Suprapubic skin (tissue), 4 donors: Measurements from ENCODE around the gene FBLN1. TPM values are rescaled to one million over a fixed set of nuclear protein-coding genes. Genes with fewer than 3 reads are reported as not detected.
A peak's percentile ranks its signal among the peaks of the same experiment; 100 is the strongest.

Experiments
- DNase-seq, 2 donors: peaks; one replicate each; pipeline ENCODE4 v3.0.0-alpha.2; 2019; ENCODE audit warnings: low spot score in 2 of 2
- H3K27ac ChIP-seq: fragments of 200-600 bp; sonication (generic); one replicate; pipeline ENCODE4 v1.5.1; 2019
- H3K27me3 ChIP-seq: fragments of 200-600 bp; sonication (generic); one replicate; pipeline ENCODE4 v1.5.1; 2019
- H3K36me3 ChIP-seq: fragments of 200-600 bp; sonication (generic); one replicate; pipeline ENCODE4 v1.5.1; 2019
- H3K4me1 ChIP-seq: fragments of 200-600 bp; sonication (generic); one replicate; pipeline ENCODE4 v1.5.1; 2019
- H3K4me3 ChIP-seq: fragments of 200-600 bp; sonication (generic); one replicate; pipeline ENCODE4 v1.5.1; 2019; ENCODE audit warnings: mild to moderate bottlenecking
- H3K9me3 ChIP-seq: fragments of 200-600 bp; sonication (generic); one replicate; pipeline ENCODE4 v1.5.1; 2019
- CTCF ChIP-seq, 2 donors: fragments of 200-600 bp in 1 of 2; fragments of 450-650 bp in 1 of 2; sonication (generic) in 1 of 2; IDR thresholded peaks; one replicate each; pipeline ENCODE4 v1.5.1; 2016 to 2019; ENCODE audit warnings: antibody characterized with exemption in 2 of 2, mild to moderate bottlenecking in 1 of 2, moderate library complexity in 1 of 2
- EP300 ChIP-seq: sonication (generic); formaldehyde crosslinking; IDR thresholded peaks from one replicate; pipeline ENCODE4 v1.6.1; 2017; ENCODE audit warnings: antibody characterized with exemption
- POLR2A ChIP-seq, 2 donors: fragments of 450-650 bp; IDR thresholded peaks; one replicate each; pipeline ENCODE4 v1.6.1; 2017; ENCODE audit warnings: antibody characterized with exemption in 2 of 2, mild to moderate bottlenecking in 2 of 2, moderate library complexity in 2 of 2
- POLR2AphosphoS5 ChIP-seq, 3 donors: sonication (generic); formaldehyde crosslinking; IDR thresholded peaks; one replicate each; pipeline ENCODE4 v1.6.1; 2017; ENCODE audit warnings: antibody characterized with exemption in 3 of 3
- WGBS: methylation state at CpG from one replicate; pipeline ENCODE4 v1.1.5; 2018; 5-methylcytosine and 5-hydroxymethylcytosine counted together
- total RNA-seq, 4 donors: library from RNA; depleted of rRNA; stranded (reverse); fragments of >200 nt; gene quantifications; one replicate each; pipeline ENCODE4 v1.1.0, GENCODE V29; 2016

FBLN1 gene
- total RNA-seq: 100 to 1,000 TPM; 111 to 174 (median 139) TPM

GRCh38 chr22:45502215-45503049 lies at the start of gene FBLN1:
TSS of gene FBLN1 (plus strand) at chr22:45502883. CDS start at chr22:45502986, 103 bp downstream.
- Histone ChIP-seq H3K27me3 (peaks cover 24% of the 10 kb centered on the region), H3K4me1 (peaks cover 42% of the 10 kb centered on the region), H3K4me3 (peak within 1 kb of the TSS; percentile 64), H3K27ac (peak within 1 kb of the TSS; percentile 81), H3K36me3 (no peaks in the 10 kb centered on the region), H3K9me3 (no peaks in the 10 kb centered on the region)
- 12% methylated on average over 14 of the region's 89 CpGs for WGBS
- DNase-seq: no peak
- TF ChIP-seq POLR2AphosphoS5 (IDR thresholded peaks at IDR 0.05): no peak
- no peak for TF ChIP-seq CTCF (IDR thresholded peaks at IDR 0.05)
- no peak for TF ChIP-seq EP300
- no peak for TF ChIP-seq POLR2A (IDR thresholded peaks at IDR 0.05)

GRCh38 chr22:45453764-45454163 lies 48.9 kb upstream of the FBLN1 start:
- Histone ChIP-seq H3K9me3 (no peaks in the 10 kb centered on the region), H3K27ac (peak overlapping the region; percentile 87), H3K4me3 (no peak overlapping the region), H3K27me3 (no peaks in the 10 kb centered on the region), H3K36me3 (no peaks in the 10 kb centered on the region), H3K4me1 (peaks cover 31% of the 10 kb centered on the region)
- TF ChIP-seq POLR2AphosphoS5 (IDR thresholded peaks at IDR 0.05) (peak in 2 of 3 donors; percentile 13 to 40), CTCF (IDR thresholded peaks at IDR 0.05) (no peak), EP300 (no peak), POLR2A (IDR thresholded peaks at IDR 0.05) (no peak)
- DNase-seq: no peak
- 63% methylated on average over 6 of the region's 6 CpGs for WGBS

- 60% methylated on average over 2 of the region's 4 CpGs for WGBS
Observed at GRCh38 chr22:45454275-45454674, 48.4 kb upstream of the FBLN1 start.

GRCh38 chr22:45455212-45455611 lies 47.5 kb upstream of the FBLN1 start:
- WGBS: 69% methylated on average over 11 of the region's 14 CpGs
- no peaks in the 10 kb centered on the region for H3K36me3 ChIP-seq
- peaks cover 33% of the 10 kb centered on the region for H3K4me1 ChIP-seq
- DNase-seq: no peak
- H3K27me3 ChIP-seq: no peaks in the 10 kb centered on the region
- H3K4me3 ChIP-seq: no peak overlapping the region
- TF ChIP-seq POLR2AphosphoS5 (IDR thresholded peaks at IDR 0.05) (no peak), CTCF (IDR thresholded peaks at IDR 0.05) (no peak), EP300 (no peak), POLR2A (IDR thresholded peaks at IDR 0.05) (no peak)
- peak overlapping the region; percentile 87 for H3K27ac ChIP-seq
- no peaks in the 10 kb centered on the region for H3K9me3 ChIP-seq

More at GRCh38 chr22:45454275-45454674, 48.4 kb upstream of the FBLN1 start:
- DNase-seq: no peak
- no peaks in the 10 kb centered on the region for H3K9me3 ChIP-seq
- H3K27ac ChIP-seq: peak overlapping the region; percentile 87
- H3K36me3 ChIP-seq: no peaks in the 10 kb centered on the region
- peaks cover 29% of the 10 kb centered on the region for H3K4me1 ChIP-seq
- H3K4me3 ChIP-seq: no peak overlapping the region
- no peaks in the 10 kb centered on the region for H3K27me3 ChIP-seq
- TF ChIP-seq POLR2A (IDR thresholded peaks at IDR 0.05) (no peak), CTCF (IDR thresholded peaks at IDR 0.05) (no peak), POLR2AphosphoS5 (IDR thresholded peaks at IDR 0.05) (peak in 2 of 3 donors; percentile 6 to 54)

- TF ChIP-seq CTCF (IDR thresholded peaks at IDR 0.05) (no peak), POLR2A (IDR thresholded peaks at IDR 0.05) (no peak), EP300 (no peak), POLR2AphosphoS5 (IDR thresholded peaks at IDR 0.05) (no peak)
- H3K27ac ChIP-seq: peak overlapping the region; percentile 87
- peaks cover 30% of the 10 kb centered on the region for H3K4me1 ChIP-seq
- H3K36me3 ChIP-seq: no peaks in the 10 kb centered on the region
- WGBS: 74% methylated on average over 4 of the region's 4 CpGs
- no peak for DNase-seq
- no peaks in the 10 kb centered on the region for H3K9me3 ChIP-seq
- no peak overlapping the region for H3K4me3 ChIP-seq
- H3K27me3 ChIP-seq: no peaks in the 10 kb centered on the region
Observed at GRCh38 chr22:45455621-45456020, 47.1 kb upstream of the FBLN1 start.
